ENCODE measurements around the gene MT1X. TPM values are rescaled to one million over a fixed set of nuclear protein-coding genes. Genes with fewer than 3 reads are reported as not detected.
"Not testable (repeated sequence)": the region's sequence is repeated elsewhere in the genome, so short reads cannot be mapped to it uniquely, and the experiment has no call there.

Gene MT1X
- total RNA-seq, 1 donor from 2014 or later: 13.3 TPM

GRCh38 chr16:56710181-56710737 lies 28.0 kb downstream of the MT1X start:
- no peak for DNase-seq (ENCODE audit: low read depth in 2 of 2)

- DNase-seq (ENCODE audit: low read depth in 2 of 2): no peak
Measured at GRCh38 chr16:56711862-56712261, 29.6 kb downstream of the MT1X start.

GRCh38 chr16:56713794-56714193 lies 31.5 kb downstream of the MT1X start:
- DNase-seq (ENCODE audit: low read depth in 2 of 2): no peak

- no peak for DNase-seq (ENCODE audit: low read depth in 2 of 2)
Measured at GRCh38 chr16:56715126-56715525, 32.9 kb downstream of the MT1X start.

- DNase-seq (ENCODE audit: low read depth in 2 of 2): no peak
Measured at GRCh38 chr16:56716761-56717160, 34.5 kb downstream of the MT1X start.

GRCh38 chr16:56717532-56717931 lies 35.3 kb downstream of the MT1X start:
- not testable (repeated sequence) for DNase-seq (ENCODE audit: low read depth in 2 of 2)

GRCh38 chr16:56722200-56722842 lies 40.1 kb downstream of the MT1X start:
- no peak for DNase-seq (ENCODE audit: low read depth in 2 of 2)

- no peak for DNase-seq (ENCODE audit: low read depth in 2 of 2)
Measured at GRCh38 chr16:56724191-56724590, 41.9 kb downstream of the MT1X start.

- DNase-seq (ENCODE audit: low read depth in 2 of 2): no peak
Measured at GRCh38 chr16:56726283-56726682, 44.0 kb downstream of the MT1X start.

- no peak for DNase-seq (ENCODE audit: low read depth in 2 of 2)
Measured at GRCh38 chr16:56726926-56727325, 44.7 kb downstream of the MT1X start.

- DNase-seq (ENCODE audit: low read depth in 2 of 2): no peak
Measured at GRCh38 chr16:56728027-56728426, 45.8 kb downstream of the MT1X start.

- peak in 1 of 2 donors; percentile 7 for DNase-seq (ENCODE audit: low read depth in 2 of 2)
Measured at GRCh38 chr16:56728980-56729734, 46.9 kb downstream of the MT1X start.

- peak; percentile 93 for DNase-seq (ENCODE audit: low read depth in 2 of 2)
Measured at GRCh38 chr16:56729735-56730662, 47.7 kb downstream of the MT1X start, which contains the start of gene NUP93. Gene NUP93 (plus strand): TSS chr16:56730129. CDS start chr16:56748248, 18,119 bp downstream.

GRCh38 chr16:56732366-56732765 lies 50.1 kb downstream of the MT1X start:
- no peak for DNase-seq (ENCODE audit: low read depth in 2 of 2)

GRCh38 chr16:56732832-56733231 lies 50.6 kb downstream of the MT1X start:
- DNase-seq (ENCODE audit: low read depth in 2 of 2): no peak

Other genes with a start within 250 kb of the MT1X start
- 57.5 and 65.3 TPM in 2 replicates for gene NUDT21, start 231.1 kb upstream of the MT1X start, total RNA-seq
- gene OGFOD1, start 230.9 kb upstream of the MT1X start, total RNA-seq: 23.3 and 25.2 TPM in 2 replicates
- gene BBS2, start 162.4 kb upstream of the MT1X start, total RNA-seq: 29.0 and 37.7 TPM in 2 replicates
- gene MT4, start 117.4 kb upstream of the MT1X start, total RNA-seq: not detected in 2 replicates
- gene MT3, start 92.9 kb upstream of the MT1X start, total RNA-seq: not detected in 2 replicates
- 44.2 and 72.8 TPM in 2 replicates for gene MT2A, start 73.9 kb upstream of the MT1X start, total RNA-seq
- 30.2 and 176 TPM in 2 replicates for gene MT1E, start 56.7 kb upstream of the MT1X start, total RNA-seq
- gene MT1M, start 49.8 kb upstream of the MT1X start, total RNA-seq: 0.99 and 3.5 TPM in 2 replicates
- 0.79 and 2.4 TPM in 2 replicates for gene MT1A, start 43.8 kb upstream of the MT1X start, total RNA-seq
- gene MT1B, start 30.6 kb upstream of the MT1X start, total RNA-seq: not detected in 2 replicates
- 0.20 and 1.3 TPM in 2 replicates for gene MT1F, start 24.5 kb upstream of the MT1X start, total RNA-seq
- not detected in 2 replicates for gene MT1G, start 14.4 kb upstream of the MT1X start, total RNA-seq
- not detected in 2 replicates for gene MT1H, start 12.7 kb upstream of the MT1X start, total RNA-seq
- gene NUP93, start 47.7 kb downstream of the MT1X start, total RNA-seq: 50.2 and 58.6 TPM in 2 replicates
- gene SLC12A3, start 182.7 kb downstream of the MT1X start, total RNA-seq: not detected in 2 replicates
- 64.5 and 139 TPM in 2 replicates for gene HERPUD1, start 249.7 kb downstream of the MT1X start, total RNA-seq